Renal cortical epithelial cell (primary cell): ENCODE data around the gene CORO7. TPM values are rescaled to one million over a fixed set of nuclear protein-coding genes. Genes with fewer than 3 reads are reported as not detected.
A peak's percentile ranks its signal among the peaks of the same experiment; 100 is the strongest.

Source experiments
- DNase-seq: peaks from one replicate; pipeline ENCODE4 v3.0.0-alpha.2; 2011; ENCODE audit warnings: low read depth
- total RNA-seq: library from RNA; depleted of rRNA; stranded (reverse); fragments of >200 nt; gene quantifications from 2 replicates; pipeline ENCODE4 v1.2.3, GENCODE V29; 2014

Gene CORO7
- total RNA-seq, 1 donor from 2014 or later = 25.1 TPM

GRCh38 chr16:4322121-4323052, 94.0 kb downstream of the CORO7 start:
- no peak for DNase-seq

- no peak for DNase-seq
Measured at GRCh38 chr16:4321286-4322120, 94.9 kb downstream of the CORO7 start.

GRCh38 chr16:4320571-4321137, 95.7 kb downstream of the CORO7 start:
- no peak for DNase-seq

- no peak for DNase-seq
Measured at GRCh38 chr16:4319454-4320421, 96.7 kb downstream of the CORO7 start.

GRCh38 chr16:4318967-4319366, 97.4 kb downstream of the CORO7 start:
- DNase-seq = no peak

- no peak for DNase-seq
Measured at GRCh38 chr16:4318451-4318910, 97.9 kb downstream of the CORO7 start.

- DNase-seq = peak; percentile 60
Measured at GRCh38 chr16:4317532-4318450, 98.6 kb downstream of the CORO7 start.

GRCh38 chr16:4316864-4317531, 99.4 kb downstream of the CORO7 start:
- no peak for DNase-seq

GRCh38 chr16:4316108-4316863, 100.1 kb downstream of the CORO7 start:
- DNase-seq = no peak

- DNase-seq = no peak
Measured at GRCh38 chr16:4315186-4316107, 100.9 kb downstream of the CORO7 start, which contains the start of gene GLIS2. TSS of gene GLIS2 (plus strand) at chr16:4316067. CDS start at chr16:4332281, 16,214 bp downstream.

GRCh38 chr16:4314532-4315185, 101.7 kb downstream of the CORO7 start:
- DNase-seq = peak; percentile 67

- peak; percentile 87 for DNase-seq
Measured at GRCh38 chr16:4313563-4314531, 102.5 kb downstream of the CORO7 start.

GRCh38 chr16:4309833-4310266, 106.5 kb downstream of the CORO7 start:
- DNase-seq = peak; percentile 79

GRCh38 chr16:4309102-4309832, 107.1 kb downstream of the CORO7 start:
- no peak for DNase-seq
